CD4-positive, alpha-beta T cell treated with Interleukin-10 for 1 hour (primary cell): ENCODE data around the gene EGFLAM.
"Not testable (repeated sequence)": the region's sequence is repeated elsewhere in the genome, so short reads cannot be mapped to it uniquely, and the experiment has no call there.

ENCODE experiments used
- DNase-seq: peaks from one replicate; pipeline ENCODE4 v3.0.0-alpha.2; 2020

EGFLAM gene

DNA sequence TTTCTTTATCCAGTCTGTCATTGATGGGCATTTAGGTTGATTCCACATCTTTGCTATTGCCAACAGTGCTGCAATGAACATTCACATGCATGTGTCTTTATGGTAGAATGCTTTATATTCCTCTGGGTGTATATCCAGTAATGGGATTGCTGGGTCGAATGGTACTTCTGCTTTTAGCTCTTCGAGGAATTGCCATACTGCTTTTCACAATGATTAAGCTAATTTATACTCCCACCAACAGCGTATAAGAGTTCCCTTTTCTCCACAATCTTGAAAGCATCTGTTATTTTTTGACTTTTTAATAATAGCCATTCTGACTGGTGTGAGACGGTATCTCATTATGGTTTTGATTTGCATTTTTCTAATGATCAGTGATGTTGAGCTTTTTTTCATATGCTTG is 74.8 kb downstream of the EGFLAM start:
- DNase-seq = not testable (repeated sequence)

DNA sequence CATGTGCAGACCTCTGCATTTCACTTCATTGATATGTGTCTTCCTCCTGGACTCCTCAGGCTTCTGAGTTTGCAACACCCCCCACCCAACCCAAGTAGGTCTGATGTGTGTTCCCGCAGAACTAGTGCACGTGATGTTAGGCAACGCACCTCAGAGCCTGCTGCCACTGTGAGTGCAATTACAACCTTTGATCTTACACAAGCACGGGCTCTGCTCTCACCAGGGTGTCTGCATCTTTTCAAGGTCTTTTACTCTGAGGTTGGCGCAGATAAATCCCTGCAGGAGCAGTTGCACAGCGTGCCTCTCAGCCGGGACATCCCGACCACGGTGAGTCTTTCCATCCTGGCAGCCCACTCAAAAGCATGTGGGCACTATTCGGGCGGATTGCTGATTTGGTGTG is 80.1 kb downstream of the EGFLAM start:
- no peak for DNase-seq

DNA sequence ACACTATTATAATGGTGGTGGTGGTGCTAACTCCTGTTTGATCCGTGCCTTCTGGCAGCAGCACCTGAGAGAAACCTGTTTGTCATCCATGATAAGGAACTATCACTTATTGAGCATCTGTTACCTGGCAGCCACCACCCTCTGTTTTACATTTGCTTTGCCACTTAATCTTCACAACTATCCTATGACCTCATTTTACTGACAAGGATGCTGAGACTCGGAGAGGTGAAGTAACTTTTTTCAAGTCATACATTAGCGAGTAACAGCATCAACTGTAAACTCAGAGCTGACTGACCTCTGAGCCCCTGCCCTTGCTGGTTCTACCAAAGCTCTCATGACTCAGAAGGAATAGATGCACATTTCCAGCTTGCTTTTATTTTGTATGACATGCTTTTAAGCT is 81.1 kb downstream of the EGFLAM start:
- DNase-seq = no peak

DNA sequence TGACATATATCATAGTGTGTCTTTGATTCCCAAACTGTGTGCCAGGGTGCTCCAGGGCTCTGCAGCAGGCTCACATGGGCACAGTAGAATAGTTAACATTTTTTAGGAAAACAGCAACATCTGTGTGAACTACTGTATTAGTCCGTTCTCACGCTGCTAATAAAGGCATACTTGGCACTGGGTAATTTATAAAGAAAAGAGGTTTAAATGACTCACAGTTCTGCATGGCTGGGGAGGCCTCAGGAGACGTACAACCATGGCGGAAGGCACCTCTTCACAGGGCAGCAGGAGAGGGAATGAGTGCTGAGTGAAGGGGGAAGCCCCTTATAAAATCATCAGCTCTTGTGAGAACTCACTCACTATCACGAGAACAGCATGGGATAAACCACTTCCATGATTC is 82.7 kb downstream of the EGFLAM start:
- DNase-seq = no peak

DNA sequence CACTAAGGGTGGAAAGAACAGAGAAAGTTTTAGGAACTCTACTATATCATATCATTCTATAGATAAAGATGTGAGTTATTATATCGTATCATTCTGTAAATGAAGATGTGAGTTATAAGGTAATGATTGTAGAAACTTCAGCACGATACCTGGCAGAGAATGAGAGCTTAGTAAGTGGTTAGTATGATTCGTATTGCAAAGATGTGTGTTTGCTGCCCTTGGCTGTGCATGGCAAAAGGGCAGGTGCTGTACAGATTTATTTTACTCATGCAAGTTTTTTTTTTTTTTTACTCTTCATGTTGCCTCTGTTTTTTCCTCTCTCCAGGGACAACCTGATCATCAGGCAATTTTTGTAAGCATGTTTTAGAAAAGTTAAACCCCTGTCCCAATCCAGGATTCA is 83.3 kb downstream of the EGFLAM start:
- no peak for DNase-seq

DNA sequence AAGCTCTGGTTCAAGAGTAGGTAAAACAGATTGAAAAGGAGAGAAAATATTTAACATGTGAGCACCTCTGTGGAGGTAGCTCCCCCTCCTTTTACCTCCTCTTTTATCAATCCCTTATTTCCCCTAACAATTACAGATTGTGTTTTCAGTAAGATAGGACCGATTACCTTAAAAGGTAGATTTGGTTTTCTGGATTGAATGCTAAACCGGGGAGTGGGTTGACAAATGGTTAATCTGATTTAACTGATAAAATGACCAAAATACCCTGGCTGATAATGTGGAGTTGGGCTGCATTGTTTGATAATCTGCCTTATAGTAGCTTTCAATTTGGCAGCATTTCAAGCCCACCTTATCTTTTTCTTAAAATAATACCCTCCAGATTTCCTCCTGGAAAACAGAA is 83.9 kb downstream of the EGFLAM start:
- no peak for DNase-seq

DNA sequence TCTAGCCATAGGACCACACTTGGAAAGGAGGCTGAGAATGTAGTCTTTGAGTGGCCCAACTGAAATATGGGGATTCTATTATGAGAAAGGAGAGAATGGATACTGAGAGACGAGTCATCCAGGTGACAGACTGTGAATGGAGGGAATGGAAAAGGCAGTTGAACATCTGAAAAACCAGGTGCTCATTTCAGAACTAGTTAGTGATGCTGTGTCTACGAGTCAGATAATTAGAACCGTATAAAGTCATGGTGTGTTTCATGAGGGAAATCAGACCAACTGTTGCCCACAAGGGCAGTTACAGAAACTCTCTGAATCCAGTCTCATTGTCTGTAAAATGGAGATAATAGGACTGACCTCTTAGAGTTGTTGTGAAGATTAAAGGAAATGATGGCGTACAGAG is 86.5 kb downstream of the EGFLAM start:
- DNase-seq = no peak

DNA sequence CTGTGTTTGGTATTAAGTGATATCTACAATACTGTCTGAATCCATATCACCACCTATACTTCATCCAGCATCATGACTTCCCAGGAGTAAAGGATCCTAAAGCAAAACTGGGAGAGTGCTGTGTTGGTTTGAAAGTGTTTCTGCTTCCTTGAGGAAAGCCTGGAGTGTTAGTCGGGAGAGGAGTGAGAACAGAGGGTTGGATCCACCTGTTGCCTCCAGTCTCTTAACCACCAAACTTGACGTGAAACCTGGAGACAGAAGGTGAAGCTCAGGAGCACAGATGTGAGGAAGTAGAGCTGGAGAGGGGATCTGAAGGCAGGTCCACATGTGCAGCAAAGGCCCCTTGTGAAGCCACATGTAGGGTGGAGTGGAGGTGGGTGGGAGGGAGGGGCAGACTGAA is 88.2 kb downstream of the EGFLAM start:
- no peak for DNase-seq

DNA sequence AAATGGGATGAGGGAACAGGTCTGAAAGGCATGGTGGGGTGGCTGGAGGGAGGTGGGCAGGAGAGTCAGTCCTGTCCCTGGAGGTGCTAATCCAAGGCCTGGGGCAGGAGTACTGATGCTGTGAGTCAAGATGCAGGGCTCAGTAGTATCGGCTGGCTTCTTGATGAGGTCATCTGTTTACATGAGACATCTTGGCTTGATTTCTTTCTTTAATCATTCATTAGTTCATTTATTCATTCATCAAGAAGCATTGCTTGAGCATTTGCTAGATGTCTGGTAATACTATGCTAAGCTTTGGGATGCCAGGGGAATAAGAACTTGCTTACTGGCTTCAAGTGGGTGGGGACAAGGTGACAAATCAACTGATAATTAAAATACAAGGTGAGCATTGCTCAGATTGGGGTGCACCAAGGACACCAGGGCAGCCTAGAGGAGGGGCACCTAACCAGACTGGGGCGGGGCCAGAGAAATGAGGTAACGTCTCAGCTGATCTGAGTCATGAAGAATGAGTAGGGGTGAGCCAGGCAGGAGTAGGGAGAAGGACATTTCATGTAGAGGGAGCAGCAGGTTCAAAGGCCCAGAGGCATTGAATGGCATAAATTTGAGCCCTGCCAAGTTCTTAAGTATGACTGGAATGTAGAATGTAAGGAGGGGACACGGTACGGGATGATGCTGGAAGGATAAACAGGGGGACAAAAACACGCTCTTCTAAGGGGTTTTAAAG is 88.8 kb downstream of the EGFLAM start:
- no peak for DNase-seq

DNA sequence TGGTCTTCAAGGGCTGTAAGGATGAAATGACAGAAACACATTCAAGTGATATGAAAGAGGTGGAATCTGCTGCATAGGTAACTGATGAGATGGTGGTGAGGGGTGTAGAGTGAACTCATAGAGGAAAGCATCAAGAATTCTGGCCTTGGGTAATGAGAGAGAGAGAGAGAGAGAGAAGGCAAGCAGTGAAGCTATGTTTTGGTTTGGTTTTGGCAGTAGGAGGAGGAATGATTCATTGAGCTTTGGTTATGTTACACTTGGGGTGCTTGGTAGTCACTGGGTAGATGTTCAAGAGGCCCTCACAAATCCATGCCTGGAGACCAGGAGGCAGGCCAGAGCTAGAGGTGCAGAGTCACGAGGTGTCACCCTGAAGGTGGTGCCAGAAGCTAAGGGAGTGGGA is 89.5 kb downstream of the EGFLAM start:
- DNase-seq = no peak

DNA sequence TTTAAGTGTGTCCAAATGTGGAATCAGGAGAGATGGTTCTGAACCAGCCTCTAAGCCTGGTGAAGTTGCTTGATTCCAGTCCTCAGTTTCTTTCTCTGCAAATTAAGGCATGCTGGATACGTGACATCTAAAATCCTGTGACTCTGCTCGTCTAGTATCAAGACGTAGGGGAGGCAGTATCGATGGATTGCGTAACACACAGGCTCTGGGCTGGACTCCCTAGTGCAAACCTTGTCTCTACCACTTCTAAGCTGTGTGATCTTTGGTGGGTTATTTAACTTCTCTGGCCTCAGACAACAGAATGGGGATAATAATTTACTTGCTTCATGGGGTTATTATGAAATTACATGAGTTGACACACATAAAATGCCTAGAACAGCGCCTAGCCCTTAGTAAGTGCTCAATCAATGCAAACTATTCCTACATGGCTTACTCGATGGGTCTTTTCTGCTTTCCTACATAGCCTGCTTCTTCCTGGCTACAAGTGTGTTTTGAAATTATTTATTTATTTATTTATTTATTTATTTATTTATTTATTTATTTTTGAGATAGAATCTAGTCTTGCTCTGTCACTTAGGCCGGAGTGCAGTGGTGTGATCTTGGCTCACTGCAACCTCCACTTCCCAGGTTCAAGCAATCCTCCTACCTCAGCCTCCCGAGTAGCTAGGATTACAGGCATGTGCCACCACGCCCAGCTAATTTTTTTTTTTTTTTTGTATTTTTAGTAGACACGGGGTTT is 102.1 kb downstream of the EGFLAM start:
- DNase-seq = no peak

DNA sequence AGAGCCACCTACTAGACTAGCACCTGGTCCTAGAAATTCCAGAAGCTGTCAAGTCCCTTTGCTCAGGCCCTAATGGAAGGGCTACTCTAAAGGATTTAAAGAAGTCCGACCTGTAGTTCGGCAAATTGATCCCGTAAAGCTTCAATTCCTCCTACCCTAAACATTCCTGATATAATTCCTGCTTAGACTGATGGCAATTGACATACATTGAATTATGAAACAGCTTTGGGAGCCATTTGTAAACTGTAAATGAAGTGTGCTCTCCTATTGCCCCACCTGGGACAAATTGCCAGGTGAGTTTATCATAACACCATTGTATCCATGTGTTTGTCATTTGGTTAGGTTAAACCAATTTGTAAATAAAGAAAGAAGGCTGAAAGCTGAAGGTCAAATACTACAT is 104.4 kb downstream of the EGFLAM start:
- DNase-seq = no peak

DNA sequence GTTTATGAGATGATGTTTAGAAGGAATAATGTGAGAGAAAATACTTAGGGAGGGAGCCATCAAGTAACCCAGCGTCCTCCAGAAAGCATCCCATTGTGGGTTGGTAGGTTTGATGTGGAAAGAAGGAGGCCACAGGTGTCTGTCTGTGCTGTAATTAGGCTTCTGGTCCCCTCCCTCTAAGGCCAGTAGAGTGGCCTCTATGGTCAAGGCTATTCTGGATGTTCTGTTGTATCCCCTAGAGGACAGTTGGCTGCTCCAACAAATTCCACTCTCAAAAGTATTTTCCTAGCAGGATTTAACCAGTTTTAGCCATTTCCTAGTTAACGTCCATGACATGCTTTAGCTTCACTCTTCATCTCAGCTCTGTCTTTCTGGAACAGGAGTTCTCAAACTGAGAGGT is 106.5 kb downstream of the EGFLAM start:
- DNase-seq = no peak

DNA sequence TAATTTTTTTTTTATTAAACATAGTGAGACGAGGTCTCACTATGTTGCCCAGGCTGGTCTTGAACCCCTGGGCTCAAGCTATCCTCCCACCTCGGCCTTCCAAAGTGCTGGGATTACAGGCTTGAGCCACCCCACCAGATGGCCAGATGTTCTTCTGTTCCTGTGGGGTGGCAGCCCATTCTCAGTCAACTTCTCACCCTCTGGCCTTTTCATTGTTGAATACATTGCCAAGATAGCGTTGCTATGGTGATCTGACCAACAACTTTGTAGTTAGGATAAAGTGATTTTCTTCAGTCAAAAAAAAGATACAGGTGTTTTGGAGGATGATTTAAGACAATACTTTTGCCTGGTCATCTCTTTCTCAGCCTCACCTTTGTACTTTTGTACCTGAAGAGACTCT is 109.1 kb downstream of the EGFLAM start:
- DNase-seq = no peak

DNA sequence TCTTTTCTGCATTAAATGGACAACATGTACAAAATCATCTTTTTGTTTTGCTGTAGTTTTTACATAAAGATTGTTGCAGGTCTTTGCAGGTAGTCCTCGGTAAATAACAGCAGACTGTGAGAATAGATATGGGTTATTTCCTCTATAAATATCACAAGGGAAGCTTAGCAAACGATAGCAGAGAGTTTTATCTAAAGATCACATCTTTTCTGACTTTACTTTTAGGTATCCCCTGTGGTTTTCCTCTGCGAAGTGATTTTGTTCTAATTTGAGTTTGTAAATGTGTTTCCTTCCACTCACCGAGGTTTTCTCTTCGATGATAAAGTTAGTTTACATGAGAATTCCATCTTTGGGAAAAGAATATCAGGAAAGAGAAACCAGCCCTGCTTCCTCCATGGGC is 109.6 kb downstream of the EGFLAM start:
- no peak for DNase-seq

DNA sequence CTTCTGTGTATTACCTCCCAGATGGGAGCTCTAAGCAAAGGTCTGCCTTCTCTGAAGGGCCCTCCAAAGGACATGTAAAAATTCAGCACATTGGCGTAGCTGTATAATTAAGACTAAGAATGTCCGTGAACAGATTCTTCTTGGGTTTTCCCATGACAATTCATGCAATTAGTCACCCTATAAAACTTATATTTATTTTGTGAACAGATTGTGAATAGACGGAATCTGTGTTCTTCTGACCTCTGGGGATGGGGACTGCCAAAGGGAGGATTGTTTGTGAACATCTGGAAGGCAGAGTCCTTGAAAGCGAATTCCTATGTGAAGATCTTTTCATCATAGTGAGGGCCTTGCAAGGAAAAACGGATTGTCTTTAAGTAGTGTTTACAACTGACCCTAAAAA is 111.3 kb downstream of the EGFLAM start:
- no peak for DNase-seq

DNA sequence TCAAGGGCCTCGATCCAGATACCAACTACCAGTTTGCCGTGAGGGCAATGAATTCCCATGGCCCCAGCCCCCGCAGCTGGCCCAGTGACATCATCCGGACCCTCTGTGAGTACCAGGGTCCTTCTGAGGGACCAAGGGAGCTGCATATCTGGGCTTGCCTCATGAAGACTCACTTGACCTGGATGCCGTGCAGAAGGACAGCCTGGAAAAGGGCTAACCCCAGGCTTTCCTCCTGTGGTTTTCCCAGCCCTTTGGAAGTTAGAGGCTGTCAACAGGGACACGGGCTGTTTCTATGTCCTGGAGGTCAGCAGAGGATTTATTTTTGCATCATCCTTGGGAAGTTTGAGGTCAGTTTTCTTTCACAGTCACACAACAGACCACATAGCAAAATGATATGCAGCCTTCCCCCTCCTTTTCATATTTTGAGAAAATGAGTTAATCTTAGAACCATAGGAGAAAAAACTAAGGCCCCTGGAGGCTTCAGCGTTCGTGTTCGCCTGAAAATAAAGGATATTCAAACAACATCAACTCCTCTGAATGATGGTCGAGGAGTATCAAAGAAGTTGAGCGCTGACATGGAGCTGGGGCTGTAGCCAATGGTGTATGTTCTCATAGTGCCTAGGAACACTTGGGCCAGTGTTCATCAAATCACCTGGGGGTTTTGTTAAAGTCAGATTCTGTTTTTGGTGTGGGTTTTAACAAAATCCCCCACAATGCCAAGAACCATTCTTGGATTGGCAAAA is 112.2 kb downstream of the EGFLAM start:
- DNase-seq = no peak

DNA sequence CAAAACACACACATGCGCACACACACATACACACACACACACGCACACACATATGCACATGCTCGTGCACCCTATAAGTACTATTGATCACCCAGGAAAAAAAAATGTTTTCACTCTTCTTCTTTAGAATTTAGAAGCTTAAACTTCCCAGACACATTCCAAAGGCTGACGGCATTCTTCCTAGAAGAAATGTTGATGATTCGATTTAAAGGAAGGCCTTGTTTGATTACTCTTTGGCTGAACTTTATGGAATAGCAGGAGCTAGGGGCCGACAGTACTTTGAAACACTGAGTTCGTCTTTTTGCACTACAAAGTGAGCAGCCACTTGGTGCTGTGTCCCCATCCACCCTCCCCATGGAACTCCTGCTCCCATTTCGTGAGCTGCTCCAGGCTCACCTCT is 113.2 kb downstream of the EGFLAM start:
- DNase-seq = no peak

DNA sequence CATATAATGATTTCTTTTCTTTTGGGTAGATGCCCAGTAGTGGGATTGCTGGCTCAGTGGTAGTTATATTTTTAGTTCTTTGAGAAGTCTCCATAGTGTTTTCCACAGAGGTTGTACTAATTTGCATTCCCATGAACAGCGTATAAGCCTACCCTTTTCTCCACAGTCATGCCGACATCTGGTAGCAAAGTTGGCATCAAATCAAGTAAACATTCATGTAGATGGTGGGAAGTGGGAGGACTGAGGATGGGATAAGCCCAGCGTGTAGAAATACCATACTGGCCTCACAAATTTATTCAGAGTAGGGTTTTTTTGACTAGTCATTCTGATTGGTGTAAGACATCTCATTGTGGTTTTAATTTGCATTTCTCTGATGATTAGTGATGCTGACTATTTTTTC is 115.4 kb downstream of the EGFLAM start:
- DNase-seq = no peak

DNA sequence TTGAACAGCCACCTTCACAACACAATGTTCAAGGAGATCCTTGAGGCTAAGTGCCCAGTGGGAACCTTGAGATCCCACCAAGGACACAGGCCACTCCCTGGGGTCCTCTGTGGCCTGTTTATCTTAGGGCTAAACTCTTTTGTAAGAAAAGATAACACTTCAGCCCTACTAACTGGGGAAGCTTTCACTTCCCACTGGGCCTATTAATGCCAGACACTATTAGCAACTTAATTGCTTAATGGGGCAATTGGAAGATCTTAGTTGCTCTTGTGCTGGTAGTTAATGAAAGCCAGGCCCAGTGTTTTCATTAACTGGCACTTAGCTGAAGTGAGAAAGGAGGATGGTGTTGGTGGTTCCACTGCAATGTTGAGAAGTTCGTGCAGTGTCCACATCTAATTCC is 117.1 kb downstream of the EGFLAM start:
- no peak for DNase-seq

DNA sequence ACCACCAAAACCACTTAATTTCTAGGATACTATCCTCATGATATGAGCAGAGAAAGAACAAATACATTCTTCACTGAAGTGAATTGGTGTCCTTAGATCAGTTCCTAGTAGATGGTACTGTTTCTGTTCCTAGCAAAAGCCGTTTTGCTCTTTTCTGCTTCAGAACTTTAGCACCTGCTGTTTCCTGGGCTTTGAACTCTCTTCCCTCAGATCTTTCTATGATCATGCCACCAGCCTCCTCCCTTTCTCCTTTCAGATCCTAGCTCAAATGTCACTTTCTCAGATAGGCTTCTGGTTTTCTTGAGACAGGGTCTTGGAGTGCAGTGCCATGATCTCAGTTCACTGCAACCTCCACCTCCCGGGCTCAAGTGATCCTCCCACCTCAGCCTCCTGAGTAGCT is 118.0 kb downstream of the EGFLAM start:
- DNase-seq = peak; percentile 2

DNA sequence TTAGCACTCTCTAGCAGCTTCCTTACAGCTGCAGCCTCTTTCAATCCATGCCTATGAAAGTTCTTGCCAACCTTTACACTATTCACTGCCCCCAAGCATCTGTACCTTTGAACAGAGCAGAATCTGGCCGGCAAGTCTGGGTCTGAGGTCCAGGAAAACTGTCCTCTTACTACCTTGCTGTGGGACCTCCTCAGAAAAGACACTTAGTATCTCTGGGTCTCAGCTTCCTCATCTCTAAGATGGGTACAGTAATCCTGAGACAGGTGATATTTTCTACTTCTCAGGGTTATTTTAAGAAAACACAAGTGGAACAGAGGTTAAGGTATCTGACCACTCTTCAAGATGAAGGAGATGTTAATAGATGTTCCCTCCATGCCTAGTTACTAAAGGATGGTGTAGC is 120.2 kb downstream of the EGFLAM start:
- no peak for DNase-seq

DNA sequence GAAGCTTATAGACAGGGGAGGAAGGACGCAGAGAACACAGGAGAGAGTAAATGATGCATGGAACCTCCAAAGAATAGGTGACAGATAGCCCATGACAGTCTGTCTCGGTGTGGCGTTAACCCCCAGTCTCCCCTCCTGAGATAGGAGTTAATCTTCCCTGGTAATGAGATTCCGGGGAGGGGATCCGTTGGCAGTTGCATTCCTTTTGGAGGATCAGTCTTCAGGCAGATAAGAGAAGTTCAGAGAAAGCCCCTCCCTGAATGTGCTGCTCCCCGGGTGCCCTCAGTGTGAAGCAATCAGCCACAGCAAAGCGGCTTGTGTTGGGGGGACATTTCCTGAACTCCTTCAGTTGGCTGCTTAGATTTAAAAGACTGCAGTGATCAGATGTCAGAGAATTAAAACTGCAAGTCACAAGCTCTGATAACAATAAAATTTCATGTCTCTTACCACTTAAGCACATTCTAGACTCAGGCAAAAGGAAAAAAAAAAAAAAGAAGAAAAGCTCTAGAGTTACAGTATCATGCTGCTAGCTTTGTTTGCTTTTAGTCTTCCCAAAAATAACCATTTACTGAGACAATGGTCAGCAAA is 121.1 kb downstream of the EGFLAM start:
- DNase-seq = no peak

DNA sequence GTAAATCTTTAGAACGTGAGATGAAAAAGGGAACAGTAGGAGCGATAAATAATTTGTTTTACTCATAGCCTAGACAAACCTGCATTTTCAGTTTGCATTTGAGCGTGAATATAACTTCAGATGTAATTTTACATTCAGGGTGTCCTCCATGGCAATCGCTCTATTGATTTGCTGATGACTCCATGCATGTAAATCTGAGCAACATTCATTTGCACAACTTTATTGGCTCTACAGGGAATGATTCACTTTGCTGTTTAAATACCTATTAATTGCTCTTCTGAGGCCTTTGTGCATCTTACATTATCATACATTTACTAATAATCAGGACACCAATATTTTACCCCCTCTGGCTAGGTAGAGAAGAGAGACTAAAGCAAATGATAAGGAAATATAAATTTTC is 122.2 kb downstream of the EGFLAM start:
- no peak for DNase-seq
